ES-I3 (cell line): ENCODE measurements around the gene ARHGEF40.

ENCODE experiments used
- H3K36me3 ChIP-seq: 2 replicates; pipeline ENCODE4 v1.6.1; 2013; ENCODE audit warnings: mild to moderate bottlenecking, low read length, control low read depth, moderate library complexity; ENCODE audit not compliant: insufficient read depth
- H3K4me1 ChIP-seq: 2 replicates; pipeline ENCODE4 v1.6.1; 2013; ENCODE audit warnings: mild to moderate bottlenecking, control low read depth, low read length; ENCODE audit not compliant: insufficient read depth
- H3K9ac ChIP-seq: 2 replicates; pipeline ENCODE4 v1.6.1; 2013; ENCODE audit warnings: low read depth, mild to moderate bottlenecking, low read length, moderate library complexity
- H3K9me3 ChIP-seq: 2 replicates; pipeline ENCODE4 v1.6.1; 2013; ENCODE audit warnings: mild to moderate bottlenecking, low read length, moderate library complexity; ENCODE audit not compliant: control insufficient read depth, insufficient read depth

ARHGEF40 gene

DNA sequence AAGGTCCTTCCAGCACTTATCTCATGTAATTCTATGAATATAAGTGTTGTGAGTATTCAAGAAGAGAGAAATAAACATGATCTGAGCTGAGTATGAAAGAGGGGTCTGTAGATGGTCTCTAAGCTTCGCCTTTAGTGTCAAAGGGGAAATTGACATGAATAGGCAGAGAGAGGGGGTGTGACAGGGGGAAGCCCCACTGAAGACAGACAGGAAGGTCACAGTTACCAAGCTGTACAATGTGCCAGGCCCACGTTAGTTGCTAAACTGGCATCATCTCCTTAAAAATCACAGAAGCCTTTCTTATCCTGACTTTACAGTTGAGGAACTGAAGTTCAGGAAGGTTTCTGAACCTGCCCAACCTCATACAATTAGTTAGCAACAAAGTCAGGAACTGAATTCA, 7.6 kb downstream of the ARHGEF40 start:
- H3K9ac ChIP-seq = no peak overlapping the region

DNA sequence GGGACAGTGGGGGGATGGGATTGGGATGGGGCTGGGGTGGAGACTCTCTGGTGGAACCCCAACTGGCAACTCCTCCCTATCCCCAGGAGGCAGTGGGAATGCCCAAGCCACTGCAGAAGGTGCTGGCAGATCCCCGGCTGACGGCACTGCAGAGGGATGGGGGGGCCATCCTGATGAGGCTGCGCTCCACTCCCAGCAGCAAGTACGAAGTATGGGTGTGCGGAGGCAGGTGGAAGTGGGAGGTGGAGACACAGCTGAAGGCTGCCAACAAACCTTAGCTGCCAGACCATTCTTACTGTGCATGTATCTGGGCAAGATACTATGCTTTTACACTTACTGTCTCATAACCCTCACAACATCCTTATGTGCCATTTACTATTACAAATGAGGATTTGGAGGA, 8.2 kb downstream of the ARHGEF40 start:
- Histone ChIP-seq H3K4me1 (no peaks in the 10 kb centered on the region), H3K36me3 (no peaks in the 10 kb centered on the region; the same call in 1 of the 2 replicates), H3K9me3 (no peaks in the 10 kb centered on the region), H3K9ac (no peak overlapping the region)

More for the DNA sequence above, 7.6 kb downstream of the ARHGEF40 start:
- Histone ChIP-seq H3K36me3 (no peaks in the 10 kb centered on the region; the same call in 1 of the 2 replicates), H3K4me1 (no peaks in the 10 kb centered on the region), H3K9me3 (no peaks in the 10 kb centered on the region)

DNA sequence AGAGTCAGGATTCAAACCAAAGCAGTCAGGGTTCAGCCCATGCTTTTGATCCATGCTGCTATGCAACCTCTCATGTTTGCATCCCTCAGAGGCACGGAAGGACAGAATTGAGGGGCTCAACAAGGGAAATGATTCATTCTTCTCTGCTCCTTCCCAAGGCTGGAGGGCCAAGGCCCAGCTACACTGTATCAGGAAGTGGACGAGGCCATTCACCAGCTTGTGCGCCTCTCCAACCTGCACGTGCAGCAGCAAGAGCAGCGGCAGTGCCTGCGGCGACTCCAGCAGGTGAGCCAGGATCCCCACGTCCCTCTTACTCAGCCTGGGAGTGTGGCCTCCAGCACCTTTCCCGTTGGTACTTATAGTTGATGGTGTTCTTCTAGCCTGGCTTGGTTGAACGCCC, 8.6 kb downstream of the ARHGEF40 start:
- Histone ChIP-seq H3K9ac (no peak overlapping the region), H3K4me1 (no peaks in the 10 kb centered on the region), H3K36me3 (no peaks in the 10 kb centered on the region; the same call in 1 of the 2 replicates)

DNA sequence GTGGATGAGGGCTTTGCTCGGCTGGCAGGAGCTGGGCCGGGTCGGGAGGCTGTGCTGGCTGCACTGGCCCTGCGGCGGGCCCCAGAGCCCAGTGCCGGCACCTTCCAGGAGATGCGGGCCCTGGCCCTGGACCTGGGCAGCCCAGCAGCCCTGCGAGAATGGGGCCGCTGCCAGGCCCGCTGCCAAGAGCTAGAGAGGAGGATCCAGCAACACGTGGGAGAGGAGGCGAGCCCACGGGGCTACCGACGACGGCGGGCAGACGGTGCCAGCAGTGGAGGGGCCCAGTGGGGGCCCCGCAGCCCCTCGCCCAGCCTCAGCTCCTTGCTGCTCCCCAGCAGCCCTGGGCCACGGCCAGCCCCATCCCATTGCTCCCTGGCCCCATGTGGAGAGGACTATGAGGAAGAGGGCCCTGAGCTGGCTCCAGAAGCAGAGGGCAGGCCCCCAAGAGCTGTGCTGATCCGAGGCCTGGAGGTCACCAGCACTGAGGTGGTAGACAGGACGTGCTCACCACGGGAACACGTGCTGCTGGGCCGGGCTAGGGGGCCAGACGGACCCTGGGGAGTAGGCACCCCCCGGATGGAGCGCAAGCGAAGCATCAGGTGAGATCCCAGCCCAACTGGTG, 11.5 kb downstream of the ARHGEF40 start:
- H3K4me1 ChIP-seq = no peaks in the 10 kb centered on the region
- no peaks in the 10 kb centered on the region; the same call in 1 of the 2 replicates for H3K36me3 ChIP-seq
- H3K9me3 ChIP-seq = no peaks in the 10 kb centered on the region
- H3K9ac ChIP-seq = no peak overlapping the region

More for the DNA sequence above, 8.6 kb downstream of the ARHGEF40 start:
- H3K9me3 ChIP-seq = no peaks in the 10 kb centered on the region

DNA sequence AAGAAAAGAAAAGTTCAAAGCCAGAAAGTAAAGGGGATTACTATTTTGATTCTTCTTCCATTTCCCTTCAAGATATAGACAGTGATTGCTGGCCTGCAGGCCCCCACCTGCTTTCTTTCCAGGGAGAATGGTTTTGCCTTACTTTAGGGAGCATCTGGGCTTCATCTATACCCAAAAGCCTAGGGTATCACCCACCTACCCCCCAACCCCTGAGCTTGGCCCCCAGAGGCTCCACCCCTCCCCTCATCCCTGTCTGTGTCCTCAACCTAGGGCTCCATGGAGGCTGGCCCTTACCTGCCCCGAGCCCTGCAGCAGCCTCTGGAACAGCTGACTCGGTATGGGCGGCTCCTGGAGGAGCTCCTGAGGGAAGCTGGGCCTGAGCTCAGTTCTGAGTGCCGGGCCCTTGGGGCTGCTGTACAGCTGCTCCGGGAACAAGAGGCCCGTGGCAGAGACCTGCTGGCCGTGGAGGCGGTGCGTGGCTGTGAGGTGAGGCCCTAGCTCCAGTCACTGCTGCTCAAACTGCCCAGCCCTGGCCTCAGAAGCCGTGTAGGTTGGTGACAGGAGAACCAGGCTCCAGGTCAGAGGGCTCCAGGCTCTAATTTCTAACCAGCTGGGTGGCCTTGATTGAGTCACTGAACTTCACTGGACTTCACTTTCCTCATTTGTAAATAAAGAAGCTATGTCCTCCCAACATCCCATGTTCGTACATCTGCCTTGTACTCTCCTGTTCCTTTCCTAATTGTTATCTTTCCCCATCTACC, 13.6 kb downstream of the ARHGEF40 start:
- Histone ChIP-seq H3K36me3 (no peaks in the 10 kb centered on the region; the same call in 1 of the 2 replicates), H3K4me1 (no peaks in the 10 kb centered on the region), H3K9me3 (no peaks in the 10 kb centered on the region), H3K9ac (no peak overlapping the region)

DNA sequence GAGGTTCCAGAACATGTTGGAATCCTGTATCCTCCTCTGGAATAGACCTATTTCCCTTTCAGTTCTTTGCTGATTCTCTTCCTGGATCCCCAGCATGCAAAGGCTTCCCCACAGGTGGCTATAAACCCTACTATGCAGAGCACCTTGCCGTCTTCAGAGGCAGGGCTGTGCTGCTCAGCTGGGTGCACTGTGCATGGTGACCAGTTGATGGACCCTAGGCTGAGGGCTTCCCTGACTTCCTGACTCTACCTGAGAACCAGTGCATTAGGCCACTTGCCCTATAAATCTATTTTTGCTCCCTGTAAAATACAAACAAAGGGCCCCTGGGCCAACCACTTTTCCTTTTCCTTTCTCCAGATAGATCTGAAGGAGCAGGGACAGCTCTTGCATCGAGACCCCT, 14.3 kb downstream of the ARHGEF40 start:
- Histone ChIP-seq H3K9me3 (no peaks in the 10 kb centered on the region), H3K4me1 (no peaks in the 10 kb centered on the region), H3K36me3 (no peaks in the 10 kb centered on the region; the same call in 1 of the 2 replicates), H3K9ac (no peak overlapping the region)

DNA sequence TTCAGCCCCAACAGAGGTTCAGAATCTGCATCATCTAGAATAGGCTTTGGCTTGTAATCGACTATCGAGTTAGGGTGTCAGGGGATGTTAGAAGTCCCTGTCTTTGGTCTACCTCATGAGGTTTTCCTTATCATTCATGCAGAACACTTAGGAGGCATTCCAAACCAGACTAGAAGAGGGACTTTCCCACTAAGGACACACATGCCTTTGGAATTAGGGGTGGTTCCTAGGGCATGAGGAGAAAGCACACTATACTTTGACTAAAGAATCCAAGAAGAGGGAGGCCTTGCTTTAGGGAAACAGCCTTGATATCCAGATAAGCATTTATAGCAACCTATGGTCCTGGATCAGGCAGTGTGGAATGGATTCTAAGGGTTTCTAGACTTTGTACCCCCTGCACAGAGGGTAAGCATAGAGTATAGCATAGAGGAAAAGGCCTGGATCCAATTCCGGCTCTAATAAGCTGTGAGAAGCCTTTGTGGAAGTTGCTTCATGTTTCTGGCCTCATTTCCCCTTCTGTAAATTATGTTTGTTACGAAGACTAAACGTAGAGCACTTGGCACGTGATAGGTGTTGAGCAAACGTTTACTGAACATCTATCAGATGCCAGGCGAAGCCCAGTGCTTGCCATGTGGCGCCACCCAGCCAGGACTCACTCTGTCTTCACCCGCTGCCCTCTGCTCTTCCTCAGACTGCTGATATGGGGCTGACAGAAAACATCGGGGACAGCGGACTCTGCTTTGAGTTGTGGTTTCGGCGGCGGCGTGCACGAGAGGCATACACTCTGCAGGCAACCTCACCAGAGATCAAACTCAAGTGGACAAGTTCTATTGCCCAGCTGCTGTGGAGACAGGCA, 15.1 kb downstream of the ARHGEF40 start:
- peaks cover 6% of the 10 kb centered on the region; the same call in 1 of the 2 replicates for H3K36me3 ChIP-seq
- H3K4me1 ChIP-seq = no peaks in the 10 kb centered on the region
- no peaks in the 10 kb centered on the region for H3K9me3 ChIP-seq
- H3K9ac ChIP-seq = no peak overlapping the region

DNA sequence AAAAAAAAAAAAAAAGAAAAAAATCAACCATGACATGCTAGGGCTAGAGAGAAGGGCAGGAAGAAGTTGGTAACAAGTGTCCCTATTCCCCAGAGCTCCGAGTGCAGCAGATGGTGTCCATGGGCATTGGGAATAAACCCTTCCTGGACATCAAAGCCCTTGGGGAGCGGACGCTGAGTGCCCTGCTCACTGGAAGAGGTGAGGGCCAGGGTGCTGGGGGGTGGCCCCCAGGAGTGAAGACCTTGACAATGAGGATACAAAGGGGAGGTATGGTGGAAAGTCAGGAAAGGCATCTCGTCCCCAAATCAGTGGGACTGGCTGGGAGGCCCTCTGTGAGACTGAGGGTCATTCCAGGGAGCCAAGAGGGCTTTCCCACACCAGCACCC, 16.8 kb downstream of the ARHGEF40 start:
- Histone ChIP-seq H3K4me1 (no peaks in the 10 kb centered on the region), H3K9ac (no peak overlapping the region), H3K9me3 (no peaks in the 10 kb centered on the region), H3K36me3 (peaks cover 6% of the 10 kb centered on the region)

DNA sequence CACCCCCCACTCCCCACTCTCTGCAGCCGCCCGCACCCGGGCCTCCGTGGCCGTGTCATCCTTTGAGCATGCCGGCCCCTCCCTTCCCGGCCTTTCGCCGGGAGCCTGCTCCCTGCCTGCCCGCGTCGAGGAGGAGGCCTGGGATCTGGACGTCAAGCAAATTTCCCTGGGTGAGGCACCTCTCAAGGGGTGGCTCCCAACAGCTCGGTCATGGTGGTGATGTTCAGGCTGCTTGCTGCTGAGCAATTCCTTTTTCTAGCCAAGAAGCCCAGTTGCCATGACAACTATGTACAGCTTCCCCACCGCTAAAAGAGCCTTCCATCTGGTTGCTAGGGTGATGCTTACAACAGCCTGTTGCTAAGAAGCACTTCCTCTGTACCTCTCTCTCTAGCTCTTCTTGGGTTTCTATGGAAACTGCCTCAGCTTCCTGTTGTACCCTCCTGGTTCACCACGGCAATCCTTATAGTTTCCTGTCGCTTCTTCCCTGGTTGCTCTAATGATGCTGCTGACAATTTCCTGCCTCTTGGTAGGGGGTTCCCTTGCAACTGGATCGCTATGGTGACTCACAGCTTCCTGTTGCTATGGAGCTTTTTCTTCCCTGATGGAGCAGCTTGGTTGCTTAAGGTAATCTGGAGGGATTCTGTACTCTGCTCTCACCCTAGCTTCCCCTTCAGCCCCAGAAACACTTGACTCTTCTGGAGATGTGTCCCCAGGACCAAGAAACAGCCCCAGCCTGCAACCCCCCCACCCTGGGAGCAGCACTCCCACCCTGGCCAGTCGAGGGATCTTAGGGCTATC, 17.4 kb downstream of the ARHGEF40 start:
- Histone ChIP-seq H3K4me1 (no peaks in the 10 kb centered on the region; the same call in 1 of the 2 replicates), H3K36me3 (peaks cover 11% of the 10 kb centered on the region), H3K9ac (no peak overlapping the region), H3K9me3 (no peaks in the 10 kb centered on the region; the same call in 1 of the 2 replicates)

DNA sequence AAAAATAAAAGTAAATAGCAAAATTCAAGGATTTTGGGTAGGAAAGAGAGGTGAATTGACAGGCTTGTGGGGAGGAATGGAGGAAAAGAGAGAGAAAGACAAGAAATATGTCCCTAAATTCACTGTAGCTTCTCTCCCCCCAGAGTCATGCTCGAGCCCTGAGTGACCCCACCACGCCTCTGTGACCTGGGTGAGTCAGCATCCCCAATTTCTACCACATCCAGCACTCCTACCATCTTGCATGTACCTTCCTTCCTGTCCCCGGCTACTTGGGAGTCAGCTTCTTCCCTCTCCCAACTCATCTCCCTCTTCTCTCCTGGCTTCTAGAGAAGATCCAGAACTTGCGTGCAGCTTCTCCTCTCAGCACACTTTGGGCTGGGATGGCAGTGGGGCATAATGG, 18.6 kb downstream of the ARHGEF40 start:
- Histone ChIP-seq H3K4me1 (peaks cover 7% of the 10 kb centered on the region), H3K9me3 (no peaks in the 10 kb centered on the region; the same call in 1 of the 2 replicates), H3K36me3 (peaks cover 11% of the 10 kb centered on the region; the same call in 1 of the 2 replicates), H3K9ac (no peak overlapping the region)

DNA sequence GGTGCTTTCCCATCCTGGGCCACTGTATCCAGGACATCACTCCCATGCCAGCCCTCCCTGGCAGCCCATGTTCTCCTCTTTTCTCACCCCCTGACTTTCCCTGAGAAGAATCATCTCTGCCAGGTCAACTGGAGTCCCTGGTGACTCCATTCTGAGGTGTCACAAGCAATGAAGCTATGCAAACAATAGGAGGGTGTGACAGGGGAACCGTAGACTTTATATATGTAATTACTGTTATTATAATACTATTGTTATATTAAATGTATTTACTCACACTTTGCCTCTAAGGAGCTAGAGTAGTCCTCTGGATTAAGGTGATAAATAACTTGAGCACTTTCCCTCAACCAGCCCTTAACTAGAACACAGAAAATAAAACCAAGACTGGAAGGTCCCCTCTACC, 19.2 kb downstream of the ARHGEF40 start:
- Histone ChIP-seq H3K36me3 (peaks cover 11% of the 10 kb centered on the region; the same call in 1 of the 2 replicates), H3K9me3 (no peaks in the 10 kb centered on the region; the same call in 1 of the 2 replicates), H3K9ac (no peak overlapping the region), H3K4me1 (peaks cover 11% of the 10 kb centered on the region)

DNA sequence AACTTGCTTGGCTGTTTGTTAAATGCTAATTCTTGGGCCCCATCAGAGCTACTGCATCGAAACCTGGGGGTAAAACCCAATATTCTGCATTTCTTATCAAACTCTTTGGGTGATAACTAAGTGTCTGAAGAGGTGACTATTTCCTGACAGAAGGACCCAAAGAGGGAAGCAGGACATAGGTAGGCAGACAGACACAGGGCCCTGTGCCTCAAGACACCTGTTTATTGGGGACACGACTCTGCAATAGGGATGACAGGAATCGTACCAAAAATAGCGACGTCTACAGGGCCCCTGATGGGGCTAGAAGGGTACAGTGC, 19.7 kb downstream of the ARHGEF40 start:
- peaks cover 11% of the 10 kb centered on the region; the same call in 1 of the 2 replicates for H3K36me3 ChIP-seq
- no peaks in the 10 kb centered on the region; the same call in 1 of the 2 replicates for H3K9me3 ChIP-seq
- H3K9ac ChIP-seq = no peak overlapping the region
- H3K4me1 ChIP-seq = peaks cover 11% of the 10 kb centered on the region

DNA sequence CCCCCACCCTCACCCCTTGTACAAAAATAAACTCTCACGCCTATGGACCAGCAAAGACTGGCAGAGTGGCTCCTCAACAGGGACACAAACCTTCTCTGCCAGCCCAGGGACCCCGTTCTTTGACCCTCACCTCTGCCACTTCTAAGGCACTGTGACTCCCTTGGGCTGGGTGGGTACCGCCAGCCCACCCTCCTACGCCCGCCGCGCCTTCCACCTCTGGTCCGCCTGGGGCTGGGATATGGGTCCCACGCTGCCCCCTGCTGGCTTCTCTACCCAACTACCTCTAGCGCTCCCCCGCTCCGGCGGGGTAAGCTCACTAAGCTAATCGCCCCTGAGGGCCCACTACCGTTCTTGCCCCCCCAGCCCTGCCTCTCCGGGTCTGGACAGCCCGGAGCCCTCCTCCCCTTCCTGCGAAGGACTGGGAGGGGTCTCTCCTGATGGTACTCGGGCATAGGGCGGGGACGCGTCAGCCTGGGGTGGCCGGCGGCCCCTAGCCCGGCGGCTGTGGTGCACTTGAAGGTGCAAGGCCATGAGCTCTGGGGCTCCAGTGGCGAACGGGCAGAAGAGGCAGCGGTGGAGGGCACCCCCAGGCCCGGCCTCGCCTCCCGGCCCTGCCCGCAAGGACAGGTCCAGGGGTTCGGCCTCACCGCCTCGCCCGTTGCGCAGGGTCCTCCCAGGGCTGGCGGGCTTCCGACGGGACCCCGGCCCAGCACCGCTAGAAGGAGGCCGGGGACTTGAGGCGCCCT, 20.3 kb downstream of the ARHGEF40 start:
- H3K9me3 ChIP-seq = no peaks in the 10 kb centered on the region; the same call in 1 of the 2 replicates
- H3K36me3 ChIP-seq = peaks cover 11% of the 10 kb centered on the region; the same call in 1 of the 2 replicates
- H3K9ac ChIP-seq = no peak overlapping the region
- H3K4me1 ChIP-seq = peaks cover 16% of the 10 kb centered on the region
